Activated T-cell treated with anti-CD3 and anti-CD28 coated beads, Interleukin-2, amount 50 U/mL, for 24 hours (primary cell): Measurements from ENCODE around the gene SUFU.

Experiments used
- DNase-seq: peaks from one replicate; pipeline ENCODE4 v3.0.0-alpha.2; 2020
- H3K27ac Mint-ChIP-seq: 2 replicates; pipeline ENCODE4 v1.8.0; 2020; ENCODE audit warnings: mild to moderate bottlenecking, mixed read lengths
- H3K27me3 Mint-ChIP-seq: 2 replicates; pipeline ENCODE4 v1.8.0; 2020; ENCODE audit warnings: mixed read lengths
- H3K36me3 Mint-ChIP-seq: 2 replicates; pipeline ENCODE4 v1.8.0; 2020; ENCODE audit warnings: low read depth, mixed read lengths
- H3K4me1 Mint-ChIP-seq: 2 replicates; pipeline ENCODE4 v1.8.0; 2020; ENCODE audit warnings: low read depth, mixed read lengths
- H3K4me3 Mint-ChIP-seq: 2 replicates; pipeline ENCODE4 v1.8.0; 2020; ENCODE audit warnings: mild to moderate bottlenecking, moderate library complexity, mixed read lengths
- H3K9me3 Mint-ChIP-seq: 2 replicates; pipeline ENCODE4 v1.8.0; 2020; ENCODE audit warnings: mixed read lengths

SUFU gene

GRCh38 chr10:102650655-102651454, 147.1 kb downstream of the SUFU start:
- H3K27me3 Mint-ChIP-seq, result no peaks in the 10 kb centered on the region
- H3K9me3 Mint-ChIP-seq, result no peaks in the 10 kb centered on the region
- peaks cover 80% of the 10 kb centered on the region for H3K36me3 Mint-ChIP-seq
- no peak overlapping the region for H3K4me3 Mint-ChIP-seq
- H3K4me1 Mint-ChIP-seq, result peaks cover 79% of the 10 kb centered on the region
- DNase-seq, result no peak
- peak overlapping the region; percentile 95 for H3K27ac Mint-ChIP-seq

- Mint-ChIP-seq H3K36me3 (peaks cover 80% of the 10 kb centered on the region), H3K4me1 (peaks cover 71% of the 10 kb centered on the region)
Observed at GRCh38 chr10:102651455-102652169, 147.8 kb downstream of the SUFU start.

GRCh38 chr10:102652170-102652916, 148.6 kb downstream of the SUFU start:
- DNase-seq, result no peak
- Mint-ChIP-seq H3K36me3 (peaks cover 80% of the 10 kb centered on the region), H3K27me3 (no peaks in the 10 kb centered on the region), H3K9me3 (no peaks in the 10 kb centered on the region), H3K4me1 (peaks cover 68% of the 10 kb centered on the region), H3K4me3 (peak overlapping the region; percentile 64), H3K27ac (peak overlapping the region; percentile 95)

More at GRCh38 chr10:102651455-102652169, 147.8 kb downstream of the SUFU start:
- peak overlapping the region; percentile 95 for H3K27ac Mint-ChIP-seq
- no peaks in the 10 kb centered on the region for H3K27me3 Mint-ChIP-seq
- peak overlapping the region; percentile 64 for H3K4me3 Mint-ChIP-seq
- DNase-seq, result no peak
- H3K9me3 Mint-ChIP-seq, result no peaks in the 10 kb centered on the region

- DNase-seq, result no peak
- Mint-ChIP-seq H3K27ac (peak overlapping the region; percentile 95), H3K9me3 (no peaks in the 10 kb centered on the region), H3K27me3 (no peaks in the 10 kb centered on the region), H3K4me3 (no peak overlapping the region), H3K36me3 (peaks cover 79% of the 10 kb centered on the region), H3K4me1 (peaks cover 66% of the 10 kb centered on the region)
Observed at GRCh38 chr10:102653060-102653459, 149.3 kb downstream of the SUFU start.

GRCh38 chr10:102654566-102654965, 150.8 kb downstream of the SUFU start:
- no peaks in the 10 kb centered on the region for H3K9me3 Mint-ChIP-seq
- no peak overlapping the region for H3K4me3 Mint-ChIP-seq
- DNase-seq, result no peak
- H3K36me3 Mint-ChIP-seq, result peaks cover 78% of the 10 kb centered on the region
- H3K4me1 Mint-ChIP-seq, result peaks cover 65% of the 10 kb centered on the region
- H3K27me3 Mint-ChIP-seq, result no peaks in the 10 kb centered on the region
- H3K27ac Mint-ChIP-seq, result peak overlapping the region; percentile 85

- peaks cover 63% of the 10 kb centered on the region for H3K4me1 Mint-ChIP-seq
- no peak for DNase-seq
- peaks cover 80% of the 10 kb centered on the region for H3K36me3 Mint-ChIP-seq
- H3K9me3 Mint-ChIP-seq, result no peaks in the 10 kb centered on the region
- no peaks in the 10 kb centered on the region for H3K27me3 Mint-ChIP-seq
- H3K27ac Mint-ChIP-seq, result peak overlapping the region; percentile 85
- no peak overlapping the region for H3K4me3 Mint-ChIP-seq
Observed at GRCh38 chr10:102654969-102655368, 151.2 kb downstream of the SUFU start.

- no peak for DNase-seq
- Mint-ChIP-seq H3K27me3 (no peaks in the 10 kb centered on the region), H3K4me1 (peaks cover 61% of the 10 kb centered on the region), H3K9me3 (no peaks in the 10 kb centered on the region), H3K36me3 (peaks cover 77% of the 10 kb centered on the region), H3K27ac (peak overlapping the region; percentile 66), H3K4me3 (no peak overlapping the region)
Observed at GRCh38 chr10:102656026-102656425, 152.3 kb downstream of the SUFU start.

GRCh38 chr10:102656791-102657371, 153.1 kb downstream of the SUFU start:
- Mint-ChIP-seq H3K4me3 (no peak overlapping the region), H3K27me3 (no peaks in the 10 kb centered on the region), H3K27ac (no peak overlapping the region), H3K4me1 (peaks cover 61% of the 10 kb centered on the region), H3K9me3 (no peaks in the 10 kb centered on the region), H3K36me3 (peaks cover 73% of the 10 kb centered on the region)
- DNase-seq, result no peak

- H3K4me3 Mint-ChIP-seq, result no peak overlapping the region
- H3K4me1 Mint-ChIP-seq, result peaks cover 61% of the 10 kb centered on the region
- peak overlapping the region; percentile 66 for H3K27ac Mint-ChIP-seq
- DNase-seq, result no peak
- no peaks in the 10 kb centered on the region for H3K27me3 Mint-ChIP-seq
- H3K36me3 Mint-ChIP-seq, result peaks cover 68% of the 10 kb centered on the region
- H3K9me3 Mint-ChIP-seq, result no peaks in the 10 kb centered on the region
Observed at GRCh38 chr10:102657451-102657850, 153.7 kb downstream of the SUFU start.

GRCh38 chr10:102657984-102658724, 154.4 kb downstream of the SUFU start:
- Mint-ChIP-seq H3K9me3 (no peaks in the 10 kb centered on the region), H3K4me3 (no peak overlapping the region), H3K27me3 (no peaks in the 10 kb centered on the region), H3K4me1 (peaks cover 55% of the 10 kb centered on the region), H3K27ac (peak overlapping the region; percentile 66), H3K36me3 (peaks cover 61% of the 10 kb centered on the region)
- no peak for DNase-seq

- H3K4me3 Mint-ChIP-seq, result no peak overlapping the region
- no peaks in the 10 kb centered on the region for H3K9me3 Mint-ChIP-seq
- H3K4me1 Mint-ChIP-seq, result peaks cover 49% of the 10 kb centered on the region
- peak overlapping the region; percentile 66 for H3K27ac Mint-ChIP-seq
- no peak for DNase-seq
- peaks cover 54% of the 10 kb centered on the region for H3K36me3 Mint-ChIP-seq
- no peaks in the 10 kb centered on the region for H3K27me3 Mint-ChIP-seq
Observed at GRCh38 chr10:102658802-102659201, 155.0 kb downstream of the SUFU start.

GRCh38 chr10:102660888-102661657, 157.3 kb downstream of the SUFU start:
- H3K9me3 Mint-ChIP-seq, result no peaks in the 10 kb centered on the region
- peak; percentile 83 for DNase-seq
- H3K4me1 Mint-ChIP-seq, result peaks cover 45% of the 10 kb centered on the region
- no peaks in the 10 kb centered on the region for H3K27me3 Mint-ChIP-seq
- H3K27ac Mint-ChIP-seq, result peak overlapping the region; percentile 88
- peak overlapping the region; percentile 59 for H3K4me3 Mint-ChIP-seq
- H3K36me3 Mint-ChIP-seq, result peaks cover 32% of the 10 kb centered on the region

- H3K9me3 Mint-ChIP-seq, result no peaks in the 10 kb centered on the region
- peak overlapping the region; percentile 59 for H3K4me3 Mint-ChIP-seq
- H3K4me1 Mint-ChIP-seq, result peaks cover 45% of the 10 kb centered on the region
- H3K27ac Mint-ChIP-seq, result peak overlapping the region; percentile 88
- peaks cover 27% of the 10 kb centered on the region for H3K36me3 Mint-ChIP-seq
- no peak for DNase-seq
- no peaks in the 10 kb centered on the region for H3K27me3 Mint-ChIP-seq
Observed at GRCh38 chr10:102661658-102662028, 157.9 kb downstream of the SUFU start.
